IMR-90 (cell line): ENCODE results near the gene MAP7. TPM values are rescaled to one million over a fixed set of nuclear protein-coding genes. Genes with fewer than 3 reads are reported as not detected.

Experiments
- ATAC-seq: fragments of 200-7000 bp; cut with Tn5 transposase; 2 replicates; pipeline ENCODE4 v1.9.1; 2020; ENCODE audit warnings: low read depth, mild to moderate bottlenecking, moderate library complexity
- BruUV-seq: library from RNA; stranded (reverse); fragments of 400-500 nt; replicated peaks from 2 replicates; lab custom pipeline; 2021; lab: Mats Ljungman, UMichigan
- CTCF ChIA-PET: fragments of 300-600 bp; formaldehyde crosslinking; extraction: SDS; loops from one replicate; lab custom pipeline; 2021; ENCODE audit warnings: antibody characterized with exemption; lab: Yijun Ruan, JAX
- POLR2A ChIA-PET: fragments of 300-600 bp; sonication (Branson Sonifier 250); formaldehyde crosslinking; loops from one replicate; lab custom pipeline; 2022; ENCODE audit warnings: antibody characterized with exemption; ENCODE audit not compliant: unreplicated experiment; lab: Charles Lee
- DNase-seq: peaks from one replicate; pipeline ENCODE4 v3.0.0; 2013
- H2AFZ ChIP-seq: replicated peaks from 2 replicates; pipeline ENCODE3; 2013; ENCODE audit warnings: low read length, mild to moderate bottlenecking; ENCODE audit not compliant: poor library complexity
- H2AK5ac ChIP-seq: 2 replicates; pipeline ENCODE4 v1.6.1; 2013; ENCODE audit warnings: low read depth, low read length, inconsistent platforms
- H2AK9ac ChIP-seq: replicated peaks from 2 replicates; pipeline ENCODE3; 2013; ENCODE audit warnings: mild to moderate bottlenecking, low read depth, low read length, moderate library complexity; ENCODE audit not compliant: poor library complexity
- H2BK120ac ChIP-seq: 2 replicates; pipeline ENCODE4 v1.6.1; 2013; ENCODE audit warnings: low read depth, low read length, inconsistent platforms
- H2BK15ac ChIP-seq: 3 replicates; pipeline ENCODE4 v1.6.1; 2013; ENCODE audit warnings: low read depth, low read length, inconsistent platforms
- H2BK20ac ChIP-seq: 2 replicates; pipeline ENCODE4 v1.6.1; 2013; ENCODE audit warnings: low read depth, mild to moderate bottlenecking, inconsistent platforms, low read length, moderate library complexity
- H2BK5ac ChIP-seq: 2 replicates; pipeline ENCODE4 v1.6.1; 2013; ENCODE audit warnings: mild to moderate bottlenecking, low read depth, low read length, inconsistent platforms; ENCODE audit not compliant: poor library complexity, severe bottlenecking
- H3K14ac ChIP-seq: replicated peaks from 2 replicates; pipeline ENCODE4 v1.6.1; 2013; ENCODE audit warnings: low read depth, low read length, inconsistent platforms
- H3K18ac ChIP-seq: 2 replicates; pipeline ENCODE4 v1.6.1; 2013; ENCODE audit warnings: low read depth, low read length, control low read depth
- H3K23ac ChIP-seq: 2 replicates; pipeline ENCODE4 v1.6.1; 2013; ENCODE audit warnings: low read depth, low read length, inconsistent platforms
- H3K27ac ChIP-seq: 2 replicates; pipeline ENCODE4 v1.5.1; 2013; ENCODE audit warnings: mild to moderate bottlenecking, control low read depth, low read length; ENCODE audit not compliant: insufficient read depth
- H3K27me3 ChIP-seq: 2 replicates; pipeline ENCODE4 v1.6.1; 2013; ENCODE audit warnings: low read length; ENCODE audit not compliant: control insufficient read depth, insufficient read depth
- H3K36me3 ChIP-seq: 2 replicates; pipeline ENCODE4 v1.6.1; 2013; ENCODE audit warnings: low read length, mixed read lengths; ENCODE audit not compliant: control insufficient read depth, insufficient read depth
- H3K4ac ChIP-seq: 2 replicates; pipeline ENCODE4 v1.6.1; 2013; ENCODE audit warnings: low read depth, low read length, inconsistent platforms
- H3K4me1 ChIP-seq: 2 replicates; pipeline ENCODE4 v1.6.1; 2013; ENCODE audit warnings: low read length, mixed read lengths; ENCODE audit not compliant: control insufficient read depth, insufficient read depth
- H3K4me2 ChIP-seq: 2 replicates; pipeline ENCODE4 v1.6.1; 2013; ENCODE audit warnings: low read depth, mild to moderate bottlenecking, control low read depth, low read length, moderate library complexity
- H3K4me3 ChIP-seq: 2 replicates; pipeline ENCODE4 v1.5.1; 2013; ENCODE audit warnings: low read depth, mild to moderate bottlenecking, control low read depth, low read length, moderate library complexity; ENCODE audit not compliant: insufficient read depth
- H3K56ac ChIP-seq: 2 replicates; pipeline ENCODE4 v1.6.1; 2013; ENCODE audit warnings: low read length, inconsistent platforms; ENCODE audit not compliant: insufficient read depth; ENCODE audit errors: extremely low read depth
- H3K79me1 ChIP-seq, 2 experiments: 2 replicates each; pipeline ENCODE4 v1.6.1; 2013; ENCODE audit warnings: low read length in 2 of 2, inconsistent platforms in 1 of 2, low read depth in 1 of 2
- H3K9ac ChIP-seq: 2 replicates; pipeline ENCODE4 v1.6.1; 2013; ENCODE audit warnings: low read depth, low read length, control low read depth
- H3K9me1 ChIP-seq: 2 replicates; pipeline ENCODE4 v1.6.1; 2013; ENCODE audit warnings: low read length, inconsistent platforms; ENCODE audit not compliant: insufficient read depth
- H3K9me3 ChIP-seq: 2 replicates; pipeline ENCODE4 v1.6.1; 2013; ENCODE audit warnings: low read length; ENCODE audit not compliant: control insufficient read depth, insufficient read depth
- H4K20me1 ChIP-seq: 2 replicates; pipeline ENCODE4 v1.6.1; 2013; ENCODE audit warnings: low read length, inconsistent platforms; ENCODE audit not compliant: insufficient read depth
- H4K5ac ChIP-seq: 2 replicates; pipeline ENCODE4 v1.6.1; 2013; ENCODE audit warnings: mild to moderate bottlenecking, low read depth, low read length, control low read depth
- H4K8ac ChIP-seq, 2 experiments: 2 replicates each; pipeline ENCODE4 v1.6.1; 2013; ENCODE audit warnings: low read depth in 2 of 2, low read length in 2 of 2, control low read depth in 1 of 2, inconsistent platforms in 1 of 2
- H4K91ac ChIP-seq: 2 replicates; pipeline ENCODE4 v1.6.1; 2013; ENCODE audit warnings: low read depth, low read length, inconsistent platforms; ENCODE audit not compliant: insufficient read depth
- BHLHE40 ChIP-seq: fragments of 150-350 bp; IDR thresholded peaks from 2 replicates; pipeline ENCODE4 v1.6.1; 2016; ENCODE audit warnings: mild to moderate bottlenecking, low read depth, low read length
- MAZ ChIP-seq: IDR thresholded peaks from 2 replicates; pipeline ENCODE4 v1.6.1; 2012; ENCODE audit warnings: low read depth, mild to moderate bottlenecking, low read length, improper control_type of control experiment, moderate library complexity, borderline replicate concordance
- WGBS, 2 experiments: methylation state at CpG; one replicate each; pipeline versions ENCODE4 v1.1.5 to v1.1.7; 2013; ENCODE audit warnings: missing lambda C conversion rate in 2 of 2; ENCODE audit not compliant: insufficient read length in 1 of 2; ENCODE audit errors: extremely low coverage in 2 of 2; 5-methylcytosine and 5-hydroxymethylcytosine counted together
- dilution Hi-C: fragments of 300-500 bp; cut with HindIII; formaldehyde crosslinking; loops from one replicate; pipeline ENCODE4 v1.14.3; 2018; ENCODE audit warnings: low sequenced_read_pairs; ENCODE audit not compliant: unreplicated experiment
- in situ Hi-C: fragments of 300-500 bp; cut with MboI; formaldehyde crosslinking; loops from 3 replicates; pipeline ENCODE4 v1.14.3; 2019; ENCODE audit warnings: low sequenced_read_pairs, inconsistent platforms, mixed read lengths
- intact Hi-C: fragments of 100-400 bp; cut with micrococcal nuclease; formaldehyde crosslinking; loops from 2 replicates; pipeline ENCODE4 v1.10.0; 2022
- polyA plus RNA-seq, 3 experiments: library from polyadenylated mRNA; depleted of rRNA; stranded (reverse); fragments of >200 nt; gene quantifications; 2 replicates each; pipeline ENCODE4 v1.2.3, GENCODE V29; 2012; ENCODE audit warnings: low replicate concordance in 1 of 3
- total RNA-seq: library from RNA; depleted of rRNA; stranded (reverse); fragments of >200 nt; gene quantifications from 2 replicates; pipeline ENCODE4 v1.2.3, GENCODE V29; 2012

Gene MAP7
- total and polyA plus RNA-seq, 2 of the 4 experiments (the other 2 are of a cell fraction), result 0.19 to 0.36 TPM

DNA sequence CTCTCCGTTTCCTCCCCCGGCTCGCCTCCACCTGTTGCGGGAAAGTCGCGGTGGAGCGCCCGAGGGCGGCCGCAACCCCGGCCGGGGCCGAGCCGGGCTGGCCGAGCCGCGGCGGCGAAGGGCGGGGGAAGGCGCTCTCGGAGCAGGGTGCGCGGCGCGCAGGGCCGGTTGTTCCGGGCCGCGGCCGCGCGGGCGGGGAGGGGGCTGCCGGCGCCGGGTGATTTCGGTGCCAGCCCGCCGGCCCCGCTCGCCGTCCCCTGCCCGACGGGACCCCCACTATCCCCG lies 235 bp downstream of the MAP7 start:
- Histone ChIP-seq H3K4ac (no peak overlapping the region), H3K18ac (no peak overlapping the region), H4K8ac (no peak overlapping the region), H3K27ac (no peak overlapping the region), H2AFZ (peak overlapping the region; percentile 91), H2AK5ac (no peak overlapping the region), H2BK5ac (no peak overlapping the region), H4K5ac (no peak overlapping the region), H4K20me1 (no peaks in the 10 kb centered on the region), H2AK9ac (peak overlapping the region; percentile 2), H3K27me3 (peaks cover 32% of the 10 kb centered on the region), H2BK15ac (no peak overlapping the region), H3K36me3 (no peaks in the 10 kb centered on the region; the same call in 1 of the 2 replicates), H3K4me1 (peaks cover 3% of the 10 kb centered on the region; the same call in 1 of the 2 replicates), H3K56ac (no peak overlapping the region), H2BK120ac (no peak overlapping the region), H2BK20ac (no peak overlapping the region), H3K4me3 (peak overlapping the region; percentile 72), H3K4me2 (peak overlapping the region; percentile 89), H3K14ac (no peak overlapping the region), H4K91ac (no peak overlapping the region), H3K79me1 (no peaks in the 10 kb centered on the region), H3K9me1 (no peaks in the 10 kb centered on the region), H3K9me3 (no peaks in the 10 kb centered on the region), H3K9ac (no peak overlapping the region), H3K23ac (no peak overlapping the region)
- TF ChIP-seq BHLHE40 (no peak), MAZ (peak; percentile 12; the same call in 1 of the 2 replicates)
- intact Hi-C loops, result no loop called here
- POLR2A ChIA-PET, result no interaction called here
- peak; percentile 81 for ATAC-seq
- dilution Hi-C loops, result no loop called here
- no peak for DNase-seq
- in situ Hi-C loops, result no loop called here
- 0% methylated on average over 14 of the region's 46 CpGs; no CpG with 5 or more reads in 1 of the 2 experiments for WGBS, 2 experiments
- CTCF ChIA-PET, result interaction anchor here (0.6 to 1.3 kb wide), 7 partner anchors 9 to 371 kb away, joined by 3 to 8 read pairs (median 3); no protein-coding TSS in a partner anchor
- BruUV-seq, result no TSS peak
